Measurements from ENCODE around the gene CD22.
A peak's percentile ranks its signal among the peaks of the same experiment; 100 is the strongest.
"Not testable (repeated sequence)": the region's sequence is repeated elsewhere in the genome, so short reads cannot be mapped to it uniquely, and the experiment has no call there.

The CD22 gene

DNA sequence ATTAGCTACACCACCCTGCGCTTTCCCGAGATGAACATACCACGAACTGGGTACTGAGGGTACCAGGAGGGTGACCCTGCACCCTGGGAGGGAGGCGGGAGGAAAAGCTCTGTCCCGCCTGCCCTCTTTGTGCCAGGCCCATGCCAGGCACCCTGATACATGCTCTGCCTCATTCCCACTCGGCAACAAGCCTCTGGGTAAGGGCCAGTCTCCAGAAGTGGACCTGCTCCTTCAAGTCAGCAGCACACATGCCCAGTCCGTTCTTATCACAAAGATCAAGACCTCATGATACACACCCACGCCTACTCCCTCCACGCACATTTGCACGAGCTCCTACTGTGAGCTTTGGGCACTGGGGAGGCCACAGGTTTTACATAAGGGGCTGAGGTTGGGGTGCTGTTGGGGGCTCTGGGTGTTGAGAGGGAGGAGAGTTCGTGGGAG, 16.7 kb downstream of the CD22 start:
- no peak for DNase-seq

GRCh38 chr19:35346193-35347052, 17.4 kb downstream of the CD22 start:
- DNase-seq: peak; percentile 84

DNA sequence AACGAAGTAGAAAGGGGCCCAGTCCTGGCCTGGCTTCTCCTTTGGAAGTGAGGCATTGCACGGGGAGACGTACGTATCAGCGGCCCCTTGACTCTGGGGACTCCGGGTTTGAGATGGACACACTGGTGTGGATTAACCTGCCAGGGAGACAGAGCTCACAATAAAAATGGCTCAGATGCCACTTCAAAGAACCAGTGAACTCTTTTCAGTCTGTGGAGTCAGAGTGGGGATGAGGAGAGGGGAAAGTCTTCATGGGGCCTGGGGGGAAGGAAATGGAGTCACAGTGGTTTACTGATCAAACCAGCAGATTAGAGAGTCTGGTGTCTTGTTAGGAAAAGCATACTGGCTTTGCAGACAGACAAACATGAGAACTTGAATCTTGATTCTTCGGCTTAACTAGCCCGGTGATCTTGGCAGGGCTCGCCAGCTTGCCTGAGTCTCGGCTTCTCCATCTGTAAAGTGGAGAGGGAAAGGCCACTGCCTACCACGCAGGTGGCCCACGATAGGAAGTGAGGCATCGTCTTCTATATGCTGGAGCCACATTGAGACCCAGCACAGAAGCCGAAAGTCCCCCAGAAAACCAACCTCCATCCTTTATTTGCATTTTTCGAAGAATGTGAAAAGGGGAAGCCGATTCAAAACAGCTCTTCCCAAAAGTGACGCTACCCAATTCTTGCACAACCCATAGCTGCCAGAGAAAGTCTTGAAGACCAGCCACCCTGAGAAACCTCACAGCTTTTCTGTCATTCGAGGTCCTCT, 18.4 kb downstream of the CD22 start, which contains the start of gene FFAR1:
Gene FFAR1, plus strand, starts transcription at position 732 of the 759 bp plus-strand sequence. CDS start 3,650 bp downstream, outside the sequence.
- peak; percentile 75 for DNase-seq

DNA sequence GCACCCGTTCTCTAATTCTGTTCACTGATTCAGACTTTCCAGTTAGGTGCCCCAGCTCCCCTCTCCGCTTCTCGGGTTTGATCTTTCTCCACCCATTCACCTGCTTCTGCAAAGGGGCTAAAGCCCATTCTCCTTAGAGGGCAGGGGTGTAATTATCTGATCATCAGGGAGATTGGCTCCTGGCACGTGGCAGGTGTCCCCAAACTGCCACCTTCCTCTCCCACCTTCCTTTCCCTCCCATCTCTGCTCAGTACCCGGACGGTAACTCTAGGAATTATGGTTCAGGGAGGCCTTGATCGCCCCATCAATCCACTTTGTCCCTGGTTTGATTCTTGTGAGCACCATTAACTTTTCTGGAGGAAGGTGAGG, 18.9 kb downstream of the CD22 start:
- no peak for DNase-seq

DNA sequence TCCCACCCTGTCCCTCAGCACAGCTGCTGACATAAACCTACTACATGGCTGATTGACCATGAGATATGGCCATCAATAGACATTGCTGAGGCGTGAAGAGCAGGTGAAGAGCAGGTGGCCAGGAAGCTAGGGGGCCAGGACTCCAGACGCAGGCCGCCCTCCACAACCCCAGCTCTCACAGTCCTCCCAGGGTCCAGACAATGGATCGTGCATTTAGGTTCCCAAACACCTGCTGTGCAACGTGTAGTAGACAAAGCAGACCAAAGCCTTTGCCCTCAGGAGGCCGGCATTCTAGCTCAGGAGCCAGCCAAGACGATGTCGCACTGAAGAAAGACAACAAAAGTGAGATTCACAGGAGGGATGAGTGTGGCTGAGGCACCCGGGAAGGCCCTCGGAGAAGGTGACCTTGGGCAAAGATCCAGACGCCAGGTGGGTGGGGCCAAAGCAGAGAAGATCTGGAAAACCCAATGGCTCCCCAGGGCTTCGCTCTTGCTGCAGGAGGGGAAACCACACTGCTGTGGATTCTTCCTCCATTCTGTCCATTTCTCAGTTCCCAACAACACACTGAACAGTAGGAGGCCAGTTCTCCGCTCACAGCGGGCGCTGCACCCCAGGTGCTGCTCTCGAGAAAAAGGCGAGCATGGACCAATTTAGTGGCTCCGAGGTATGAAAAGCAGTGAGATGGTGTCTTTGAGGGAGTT, 20.1 kb downstream of the CD22 start:
- DNase-seq: peak; percentile 27

GRCh38 chr19:35349614-35350521, 20.9 kb downstream of the CD22 start:
- peak; percentile 26 for DNase-seq

DNA sequence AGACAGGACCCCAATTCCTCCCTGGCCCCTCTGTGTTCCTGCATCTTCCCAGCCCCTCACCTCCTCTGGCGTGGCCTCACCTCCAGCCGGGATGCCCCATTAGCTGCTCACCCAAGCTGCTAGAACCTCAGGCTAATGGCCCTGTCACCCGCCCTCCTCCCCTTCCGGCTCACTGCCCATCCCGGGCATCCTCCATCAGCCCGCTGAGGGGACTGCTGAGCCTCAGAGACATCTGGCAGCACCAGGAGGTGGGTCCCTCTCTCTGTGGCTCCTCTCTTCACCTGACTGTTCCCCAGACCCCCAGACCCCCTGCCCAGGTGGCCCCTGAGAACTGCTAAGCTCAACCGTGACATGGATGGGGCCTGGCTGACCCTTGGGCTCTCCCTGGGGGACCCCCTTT, 21.6 kb downstream of the CD22 start:
- DNase-seq: peak; percentile 23

- no peak for DNase-seq
These were observed 22.6 kb downstream of the CD22 start for GRCh38 chr19:35351411-35352176.

GRCh38 chr19:35352177-35352447, 23.1 kb downstream of the CD22 start:
- DNase-seq: no peak

- DNase-seq: peak; percentile 84
These were observed 23.7 kb downstream of the CD22 start for GRCh38 chr19:35352448-35353304.

- no peak for DNase-seq
These were observed 24.6 kb downstream of the CD22 start for GRCh38 chr19:35353635-35354034.

GRCh38 chr19:35354898-35355297, 25.9 kb downstream of the CD22 start:
- DNase-seq: no peak

DNA sequence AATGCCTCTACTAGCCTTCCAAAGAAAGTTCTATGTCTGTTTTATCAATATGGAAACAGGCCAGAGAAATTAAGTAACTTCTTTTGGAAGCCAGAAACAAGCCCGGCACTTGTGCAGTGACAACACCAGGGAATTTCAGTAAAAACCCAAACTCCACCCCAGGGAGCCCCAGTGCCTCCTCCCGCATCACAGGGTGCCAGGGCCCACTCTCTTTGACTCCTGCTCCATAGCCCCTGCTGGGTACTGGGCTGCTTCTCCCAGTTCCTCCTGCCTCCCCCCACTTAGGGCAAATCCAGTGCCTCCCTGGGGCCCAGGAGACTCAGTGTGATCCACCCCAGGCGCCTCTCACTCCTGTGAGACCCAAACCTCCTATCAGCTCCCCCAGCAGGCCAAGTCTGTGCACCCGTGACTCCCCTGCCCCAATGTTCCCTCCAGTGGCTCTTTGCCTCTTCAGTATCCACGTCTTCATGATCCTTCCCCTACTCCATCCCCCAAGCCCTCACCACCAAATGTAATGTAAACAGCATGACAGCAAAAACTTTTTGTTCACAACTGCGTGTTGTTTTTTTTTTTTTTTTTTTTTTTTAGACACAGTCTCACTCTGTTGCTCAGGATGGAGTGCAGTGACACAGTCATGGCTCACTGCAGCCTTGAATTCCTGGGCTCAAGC, 26.9 kb downstream of the CD22 start:
- no peak for DNase-seq

DNA sequence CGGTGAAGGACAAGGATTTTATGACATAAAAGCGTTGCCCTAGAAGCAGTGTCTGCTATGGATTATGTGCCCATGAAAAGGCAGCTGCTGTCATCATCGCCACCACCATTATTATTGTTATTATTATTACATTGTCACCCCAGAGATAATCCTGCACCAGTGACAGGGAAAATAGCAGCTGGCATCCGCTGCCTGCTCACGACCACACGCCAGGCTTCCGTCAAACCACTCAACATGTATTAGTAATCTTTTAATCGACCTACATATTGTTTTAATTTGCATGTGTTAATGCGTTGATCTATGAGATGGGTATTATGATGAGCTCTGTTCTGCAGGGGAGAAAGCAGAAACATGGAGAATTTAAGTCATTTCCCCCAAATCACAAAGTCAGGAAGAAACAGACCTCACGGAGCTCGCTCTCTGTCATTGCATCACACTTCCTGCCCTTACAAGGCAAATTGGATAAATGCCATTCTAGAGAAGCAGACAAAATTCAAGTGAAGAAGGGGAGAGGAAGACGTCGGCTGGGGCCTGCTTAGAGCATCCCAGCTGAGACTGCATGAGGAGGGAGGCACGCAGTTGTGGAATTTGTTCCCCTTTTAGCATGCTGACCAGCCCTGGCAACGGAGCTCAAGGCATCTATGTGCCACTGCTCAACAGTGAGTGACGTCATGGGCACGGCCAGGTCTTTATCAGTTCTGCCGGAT, 29.0 kb downstream of the CD22 start, which contains the start of gene FFAR3:
Gene FFAR3, plus strand, starts transcription at position 594 of the 707 bp plus-strand sequence. CDS start 431 bp downstream, outside the sequence.
- DNase-seq: no peak

- DNase-seq: not testable (repeated sequence)
These were observed 29.8 kb downstream of the CD22 start for GRCh38 chr19:35358834-35359233.

- DNase-seq: not testable (repeated sequence)
These were observed 30.4 kb downstream of the CD22 start for GRCh38 chr19:35359395-35359794.

DNA sequence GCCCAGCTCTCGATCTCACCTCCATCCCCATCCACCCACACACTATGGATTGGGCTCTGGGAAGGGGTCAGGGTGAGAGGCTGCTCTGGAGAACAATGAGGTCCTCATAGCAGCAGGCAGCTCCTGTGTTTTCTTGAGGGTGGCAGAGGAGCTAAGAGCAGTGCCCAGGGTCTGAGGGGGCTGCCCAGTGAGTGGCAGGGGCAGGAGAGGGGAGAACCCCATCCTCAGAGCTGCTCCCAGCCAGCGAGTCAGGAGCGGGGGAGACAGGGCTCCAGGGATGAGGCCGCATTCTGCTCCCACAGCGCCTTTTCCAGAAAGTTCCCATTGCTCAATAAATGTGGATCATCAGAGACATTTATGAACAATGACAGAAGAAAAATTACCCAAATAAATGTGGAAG, 31.1 kb downstream of the CD22 start:
- DNase-seq: not testable (repeated sequence)

DNA sequence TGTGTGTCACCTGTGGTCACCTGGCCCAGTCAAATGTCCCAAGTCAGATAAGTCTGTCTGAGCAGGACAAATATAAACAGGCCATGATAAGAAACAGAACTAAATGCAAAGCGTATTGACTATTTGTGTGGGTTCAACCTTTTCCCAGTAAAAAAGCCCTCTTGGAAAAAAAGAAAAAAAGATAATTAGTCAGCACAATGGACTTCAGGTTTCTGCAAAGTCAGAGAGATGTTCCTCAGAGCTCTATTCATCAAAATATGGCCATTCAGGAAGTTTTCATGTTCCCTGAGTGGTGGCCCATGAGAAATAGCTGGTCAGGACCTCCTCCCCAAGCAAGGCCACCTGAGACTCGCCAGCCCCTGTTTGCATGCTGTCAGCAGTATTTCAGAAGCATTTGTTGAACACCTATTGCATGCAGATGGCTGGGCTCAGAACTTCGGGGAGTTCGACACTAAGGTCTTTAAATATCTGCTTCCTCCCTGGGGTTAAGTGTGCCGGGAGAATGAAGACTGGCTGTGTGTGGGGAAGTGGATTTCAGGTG, 32.0 kb downstream of the CD22 start:
- peak; percentile 7 for DNase-seq

Data from stimulated activated CD8-positive, alpha-beta memory T cell treated with anti-CD3 and anti-CD28 coated beads, Interleukin-4, amount 100 ng/mL, for 48 hours (primary cell).